GM10248 (cell line): ENCODE measurements around the gene SGPP2.
"Not testable (repeated sequence)": the region's sequence is repeated elsewhere in the genome, so short reads cannot be mapped to it uniquely, and the experiment has no call there.

Source experiments
- CTCF ChIA-PET: fragments of 300-600 bp; sonication (Branson Sonifier 250); formaldehyde crosslinking; extraction: SDS; loops from one replicate; lab custom pipeline; 2021; ENCODE audit warnings: antibody characterized with exemption; lab: Yijun Ruan, JAX
- POLR2A ChIA-PET: fragments of 350-650 bp; sonication (Branson Sonifier 250); formaldehyde crosslinking; extraction: SDS; loops from one replicate; lab custom pipeline; 2020; ENCODE audit warnings: antibody characterized with exemption; lab: Yijun Ruan, JAX
- DNase-seq: peaks from one replicate; pipeline ENCODE4 v3.0.0; 2012; ENCODE audit errors: extremely low spot score
- TF ChIP-seq, protein P1 (sequence below): IDR thresholded peaks from 2 replicates; pipeline ENCODE4 v1.5.1; 2012; ENCODE audit warnings: mild to moderate bottlenecking, low read depth; ENCODE audit errors: extremely low read depth, missing control alignments, control extremely low read depth

SGPP2 gene

DNA sequence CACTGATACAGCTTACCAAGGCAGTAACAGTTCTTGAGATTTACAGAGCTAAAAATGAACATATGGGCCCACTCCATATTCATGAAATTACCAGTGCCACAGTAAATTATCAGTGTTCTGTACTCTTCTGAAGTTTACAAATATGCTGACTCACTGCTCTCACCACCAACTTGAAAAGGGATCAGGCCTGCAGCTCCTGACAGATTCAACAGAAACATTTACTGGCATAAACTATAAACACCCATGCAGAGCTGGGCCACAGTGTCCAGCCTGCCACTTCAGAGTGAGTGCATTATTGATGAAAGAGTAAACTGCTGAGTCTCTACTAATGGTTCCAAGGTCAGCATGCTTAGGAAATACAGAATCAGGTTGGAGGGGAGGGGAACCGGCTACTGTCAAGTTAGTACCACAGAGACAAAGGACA lies 148.4 kb downstream of the SGPP2 start:
- ChIA-PET POLR2A (no interaction called here), CTCF (interaction anchor here (2.9 to 4.1 kb wide), 3 partner anchors 10 to 255 kb away, joined by 9 to 26 read pairs (median 18); no protein-coding TSS in a partner anchor)
- DNase-seq, result no peak
- TF ChIP-seq, protein P1, sequence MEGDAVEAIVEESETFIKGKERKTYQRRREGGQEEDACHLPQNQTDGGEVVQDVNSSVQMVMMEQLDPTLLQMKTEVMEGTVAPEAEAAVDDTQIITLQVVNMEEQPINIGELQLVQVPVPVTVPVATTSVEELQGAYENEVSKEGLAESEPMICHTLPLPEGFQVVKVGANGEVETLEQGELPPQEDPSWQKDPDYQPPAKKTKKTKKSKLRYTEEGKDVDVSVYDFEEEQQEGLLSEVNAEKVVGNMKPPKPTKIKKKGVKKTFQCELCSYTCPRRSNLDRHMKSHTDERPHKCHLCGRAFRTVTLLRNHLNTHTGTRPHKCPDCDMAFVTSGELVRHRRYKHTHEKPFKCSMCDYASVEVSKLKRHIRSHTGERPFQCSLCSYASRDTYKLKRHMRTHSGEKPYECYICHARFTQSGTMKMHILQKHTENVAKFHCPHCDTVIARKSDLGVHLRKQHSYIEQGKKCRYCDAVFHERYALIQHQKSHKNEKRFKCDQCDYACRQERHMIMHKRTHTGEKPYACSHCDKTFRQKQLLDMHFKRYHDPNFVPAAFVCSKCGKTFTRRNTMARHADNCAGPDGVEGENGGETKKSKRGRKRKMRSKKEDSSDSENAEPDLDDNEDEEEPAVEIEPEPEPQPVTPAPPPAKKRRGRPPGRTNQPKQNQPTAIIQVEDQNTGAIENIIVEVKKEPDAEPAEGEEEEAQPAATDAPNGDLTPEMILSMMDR, result no peak

DNA sequence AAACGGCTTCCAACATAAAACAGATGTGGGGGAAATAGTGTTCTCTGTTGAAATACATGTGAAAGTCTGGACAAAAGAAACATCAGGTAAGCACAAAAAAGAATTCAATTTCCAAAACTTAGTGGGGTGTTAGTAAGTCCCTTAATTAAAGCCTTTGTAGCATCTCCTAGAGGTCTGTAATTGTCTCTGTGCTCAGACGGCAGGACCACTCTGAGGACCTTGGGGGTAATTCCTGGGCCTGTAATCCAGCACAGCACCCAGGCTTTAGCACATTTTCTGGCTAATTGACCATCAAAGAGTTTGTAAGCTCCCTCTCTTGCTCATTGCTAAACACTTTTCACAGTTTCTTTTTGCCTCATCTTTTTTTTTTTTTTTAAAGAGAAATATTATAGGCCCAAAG lies 151.3 kb downstream of the SGPP2 start:
- TF ChIP-seq, protein P1, result no peak
- no peak for DNase-seq
- ChIA-PET CTCF (interaction anchor here (1.1 to 3.6 kb wide), 3 partner anchors 10 to 19 kb away, joined by 3 to 26 read pairs (median 3); no protein-coding TSS in a partner anchor), POLR2A (no interaction called here)

DNA sequence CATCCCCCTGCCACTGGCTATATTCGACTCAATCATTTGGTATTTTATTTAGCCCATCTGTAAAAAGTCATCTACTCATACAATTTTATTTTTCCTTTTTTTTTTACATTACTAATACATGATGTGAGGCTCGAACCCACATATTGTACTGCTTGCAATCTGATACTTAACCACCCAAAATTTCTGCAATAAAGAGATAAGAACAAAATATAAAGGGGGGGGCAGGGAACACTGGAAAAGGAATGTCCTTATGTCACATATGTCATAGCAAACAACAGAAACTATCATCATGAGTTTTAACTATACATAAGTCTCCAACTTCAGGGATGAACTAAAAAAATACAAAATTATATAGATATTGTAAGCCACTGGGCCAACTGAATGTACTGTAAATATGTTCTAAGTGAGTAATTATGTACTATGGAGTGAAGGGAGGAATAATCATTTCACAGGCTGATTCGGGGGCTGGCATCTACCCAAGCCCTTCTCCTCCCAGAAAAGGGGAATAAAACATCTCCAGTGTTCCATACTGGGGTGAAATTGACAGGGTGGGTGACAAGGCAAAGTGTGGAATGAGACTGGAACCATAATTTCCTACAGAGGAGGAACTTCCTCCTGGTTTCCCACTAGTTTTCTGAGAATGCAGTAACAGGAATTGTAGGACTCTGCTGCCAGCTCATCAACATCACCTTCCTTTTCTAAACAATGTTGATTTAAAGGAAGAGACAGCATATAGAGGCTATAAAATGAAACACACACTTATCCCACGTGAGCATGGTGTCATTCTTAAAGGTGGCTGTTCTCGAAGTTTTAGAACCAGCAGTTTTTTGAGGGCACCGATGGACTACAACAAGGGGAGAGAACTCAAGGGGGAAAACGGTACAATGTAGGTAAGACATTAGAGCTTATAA lies 152.1 kb downstream of the SGPP2 start:
- DNase-seq, result no peak
- POLR2A ChIA-PET, result no interaction called here
- CTCF ChIA-PET, result interaction anchor here (1.1 to 1.2 kb wide), 2 partner anchors 9 to 18 kb away, joined by 3 read pairs; no protein-coding TSS in a partner anchor
- TF ChIP-seq, protein P1, result no peak

DNA sequence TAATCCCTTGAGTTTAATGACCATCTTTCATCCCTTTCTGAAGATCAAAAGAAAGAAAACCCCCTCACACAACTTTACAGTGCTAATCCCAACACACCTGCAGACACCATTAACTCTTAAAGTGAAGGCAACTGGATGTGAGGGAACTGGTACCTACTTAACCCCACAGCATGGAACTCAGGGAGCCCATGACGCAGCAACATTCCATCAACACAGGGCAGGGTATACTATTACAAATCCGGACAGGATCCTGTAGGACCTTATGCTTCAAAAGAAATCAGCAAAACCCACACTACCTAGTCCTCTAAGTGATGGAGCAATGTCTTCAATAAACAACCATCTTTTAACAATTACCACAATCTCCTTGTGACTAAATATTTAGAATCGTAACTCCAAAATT lies 153.0 kb downstream of the SGPP2 start:
- DNase-seq, result no peak
- TF ChIP-seq, protein P1, result no peak
- POLR2A ChIA-PET, result no interaction called here
- CTCF ChIA-PET, result no interaction called here

DNA sequence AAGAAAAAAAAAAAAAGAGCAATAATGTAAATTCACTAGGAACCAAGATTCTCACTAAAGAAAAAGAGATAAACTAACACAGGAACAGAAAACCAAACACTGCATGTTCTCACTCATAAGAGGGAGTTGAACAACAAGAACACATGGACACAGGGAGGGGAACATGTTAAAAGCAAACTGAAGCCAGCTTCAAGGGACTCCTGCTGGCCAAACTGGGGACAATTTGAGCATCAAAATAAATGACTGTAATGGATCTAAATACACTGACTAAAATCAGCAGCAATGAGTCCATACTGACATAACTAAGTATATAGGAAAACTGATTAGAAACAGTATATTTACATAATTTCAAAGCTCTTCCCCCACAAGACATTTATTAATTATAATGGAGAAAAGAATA lies 158.6 kb downstream of the SGPP2 start:
- POLR2A ChIA-PET, result no interaction called here
- DNase-seq, result no peak
- TF ChIP-seq, protein P1, result no peak
- CTCF ChIA-PET, result interaction anchor here (1.1 to 3.4 kb wide), 5 partner anchors 11 to 265 kb away, joined by 3 to 12 read pairs (median 8); no protein-coding TSS in a partner anchor

DNA sequence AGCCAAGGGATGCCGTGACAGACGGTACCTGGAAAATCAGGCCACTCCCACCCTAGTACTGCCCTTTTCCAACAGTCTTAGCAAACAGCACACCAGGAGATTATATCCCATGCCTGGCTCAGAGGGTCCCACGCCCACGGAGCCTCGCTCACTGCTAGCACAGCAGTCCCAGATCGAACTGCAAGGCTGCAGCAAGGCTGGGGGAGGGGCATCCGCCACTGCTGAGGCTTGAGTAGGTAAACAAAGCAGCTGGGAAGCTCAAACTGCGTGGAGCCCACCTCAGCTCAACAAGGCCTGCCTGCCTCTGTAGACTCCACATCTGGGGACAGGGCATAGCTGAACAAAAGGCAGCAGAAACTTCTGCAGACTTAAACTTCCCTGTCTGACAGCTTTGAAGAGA lies 160.2 kb downstream of the SGPP2 start:
- CTCF ChIA-PET, result interaction anchor here (1.1 to 3.4 kb wide), 4 partner anchors 9 to 560 kb away, joined by 3 to 12 read pairs (median 3); no protein-coding TSS in a partner anchor
- DNase-seq, POLR2A ChIA-PET: not testable (repeated sequence)

DNA sequence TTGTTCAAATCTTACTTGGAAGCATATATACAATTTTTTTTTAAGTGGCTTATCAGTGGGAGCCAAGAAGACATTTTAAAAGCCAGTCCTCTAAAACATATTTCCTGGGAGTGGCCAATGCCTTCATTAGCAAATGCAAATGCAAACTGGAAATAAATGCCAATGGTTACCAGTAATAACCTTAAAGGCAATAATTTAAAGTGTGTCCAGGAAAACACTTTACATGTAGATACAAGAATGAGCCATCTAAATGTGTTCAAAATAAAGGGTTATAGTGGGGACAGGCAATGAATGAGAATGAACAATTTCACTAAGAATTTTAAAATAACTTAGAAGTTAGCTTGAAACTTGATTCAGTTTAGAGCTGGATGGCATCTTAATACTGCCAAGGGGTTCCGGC lies 167.3 kb downstream of the SGPP2 start:
- ChIA-PET POLR2A (no interaction called here), CTCF (interaction anchor here (1.0 to 1.9 kb wide), 3 partner anchors 12 to 273 kb away, joined by 3 to 8 read pairs (median 6); no protein-coding TSS in a partner anchor)
- DNase-seq, result no peak
- TF ChIP-seq, protein P1, result no peak
